Skeletal muscle cell (primary cell): ENCODE results near the gene YJEFN3.

ENCODE experiments used
- DNase-seq: peaks from one replicate; pipeline ENCODE4 v3.0.0-alpha.2; 2010; ENCODE audit warnings: low read depth
- H3K4me3 ChIP-seq: 2 replicates; pipeline ENCODE4 v1.5.1; 2011; ENCODE audit warnings: low read depth, mild to moderate bottlenecking, control low read depth, low read length, moderate library complexity

Gene YJEFN3

DNA sequence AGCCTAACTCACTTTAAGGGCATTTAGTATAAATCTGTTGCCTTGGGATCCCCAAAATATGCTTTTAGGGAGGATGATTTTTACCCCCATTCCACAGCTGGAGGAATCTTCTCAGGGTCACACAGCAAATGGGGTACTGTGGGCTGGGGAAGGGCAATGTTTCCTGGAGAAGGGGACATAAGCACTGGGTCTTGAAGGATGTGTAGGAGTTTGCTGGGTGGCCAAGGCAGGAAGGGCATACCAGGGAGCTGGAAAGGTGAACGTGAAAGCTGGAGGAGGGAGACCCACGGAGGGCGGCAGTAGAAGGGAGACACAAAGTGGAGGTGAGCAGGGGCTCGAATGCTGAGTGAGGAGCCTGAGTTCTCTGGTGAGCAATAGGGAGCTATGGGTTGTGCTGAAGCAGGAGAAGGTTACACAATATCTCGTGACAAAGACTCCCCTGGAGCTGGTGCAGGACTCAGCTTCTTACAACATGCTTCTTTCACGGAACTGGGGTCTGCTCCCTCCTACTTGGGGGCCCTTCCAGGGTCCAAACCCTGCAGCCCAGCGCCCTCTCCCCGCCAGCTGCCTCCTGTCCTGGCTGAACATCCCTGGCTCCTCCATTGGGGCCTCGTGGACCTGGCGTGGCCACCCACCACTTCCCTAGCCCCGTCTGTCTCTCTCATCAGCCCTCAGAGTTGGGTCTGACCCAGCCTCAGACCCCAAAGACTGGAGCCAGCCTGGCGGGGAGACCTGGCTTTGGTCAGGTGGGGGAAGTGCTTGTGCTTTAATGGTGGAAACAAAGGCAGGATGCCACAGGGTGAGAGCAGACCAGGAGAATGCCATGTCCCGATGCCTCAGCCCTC is 20.4 kb downstream of the YJEFN3 start:
- H3K4me3 ChIP-seq: no peak overlapping the region
- DNase-seq: no peak

DNA sequence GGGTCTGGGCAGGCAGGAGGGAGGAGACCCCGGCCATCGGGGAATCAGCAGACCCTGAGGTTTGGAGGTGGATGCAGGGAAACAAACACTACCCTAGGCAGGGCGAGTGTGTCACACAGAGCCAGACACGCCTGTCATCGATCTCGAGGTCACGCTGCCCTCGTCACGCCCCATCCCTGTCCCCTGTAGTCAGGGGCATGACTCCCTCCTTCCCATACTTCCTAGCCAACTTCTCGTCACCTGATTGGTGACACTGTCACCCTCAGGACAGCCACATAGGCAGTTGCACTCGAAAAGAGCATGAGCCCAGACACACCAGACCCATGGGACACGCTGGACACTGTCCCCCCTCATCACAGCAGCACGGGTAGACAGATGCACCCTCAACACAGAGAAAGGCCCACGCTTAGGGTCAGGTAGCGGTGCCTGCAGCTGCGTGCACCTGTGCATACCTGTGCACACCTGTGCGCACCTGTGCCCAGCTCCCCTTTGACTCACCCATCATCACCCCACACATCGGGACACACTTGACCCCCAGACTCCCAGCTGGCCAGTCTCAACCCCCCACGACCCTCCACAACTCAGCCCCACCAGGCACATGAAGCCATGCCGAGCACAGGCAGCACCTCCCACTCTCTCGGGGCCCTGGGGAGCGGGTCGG is 21.2 kb downstream of the YJEFN3 start:
- no peak for DNase-seq
- H3K4me3 ChIP-seq: no peak overlapping the region

DNA sequence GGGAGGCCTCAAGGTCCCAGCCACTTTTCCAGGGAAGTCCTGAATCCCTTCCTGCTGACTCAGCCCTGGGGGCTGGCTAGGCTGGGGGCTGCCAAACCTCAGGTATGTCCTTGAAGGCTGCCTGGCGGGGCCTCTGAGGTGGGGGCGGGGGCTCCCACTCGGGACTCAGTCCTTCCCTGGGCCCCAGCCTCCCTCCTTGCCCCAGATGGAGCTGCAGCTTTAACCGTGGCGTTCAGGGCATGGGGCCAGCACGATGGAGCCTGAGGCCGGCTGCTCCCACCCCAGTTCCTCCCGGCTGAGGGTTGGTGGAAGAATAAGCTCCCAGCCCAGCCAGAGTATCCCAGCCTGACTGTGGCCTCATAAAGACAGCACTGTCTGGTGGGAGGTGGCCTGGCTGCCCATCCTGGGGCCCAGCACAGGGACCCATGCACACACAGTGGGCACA is 21.8 kb downstream of the YJEFN3 start:
- DNase-seq: peak; percentile 27
- no peak overlapping the region for H3K4me3 ChIP-seq

DNA sequence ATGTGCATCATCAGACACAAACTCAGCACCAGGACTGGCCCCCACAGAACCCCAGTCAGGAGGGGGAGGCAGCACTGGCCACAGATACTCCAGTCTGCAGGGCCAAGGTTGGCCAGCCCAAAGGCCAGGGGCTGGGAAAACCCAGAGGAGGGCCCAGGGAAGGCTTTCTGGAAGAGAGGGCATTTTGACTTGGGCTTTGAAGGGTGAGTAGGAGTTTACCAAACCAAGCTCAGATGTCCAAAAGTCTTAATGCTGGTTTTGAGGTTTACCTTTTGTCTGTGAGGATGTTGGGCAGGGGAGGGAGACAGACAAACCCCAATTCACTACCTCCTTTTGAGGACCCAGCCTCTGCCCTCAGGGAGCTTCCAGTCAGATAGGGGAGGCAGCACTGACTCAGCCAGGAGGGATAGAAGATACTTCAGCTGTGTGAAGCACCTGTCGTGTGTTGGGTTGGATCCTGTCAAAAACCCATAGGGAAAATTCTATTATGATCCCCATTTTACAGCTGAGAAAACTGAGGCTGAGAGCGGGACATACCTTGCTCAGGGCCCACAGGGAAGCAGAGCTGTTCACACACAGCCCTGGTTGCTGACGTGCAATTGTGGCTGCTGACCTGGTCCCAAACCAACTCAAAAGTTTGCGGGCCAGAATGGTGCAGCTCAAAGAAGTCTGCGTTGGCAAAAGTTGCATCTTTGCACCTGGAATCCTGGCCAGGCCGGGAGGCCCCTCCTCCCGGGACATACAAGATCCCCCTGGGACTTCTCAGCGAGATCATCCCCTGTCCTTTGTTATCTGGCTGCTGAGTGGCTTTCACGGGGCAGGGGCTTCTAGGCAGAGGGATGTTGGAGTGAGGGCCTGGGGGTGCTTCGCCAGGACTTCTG is 22.5 kb downstream of the YJEFN3 start:
- DNase-seq: no peak
- no peak overlapping the region for H3K4me3 ChIP-seq

DNA sequence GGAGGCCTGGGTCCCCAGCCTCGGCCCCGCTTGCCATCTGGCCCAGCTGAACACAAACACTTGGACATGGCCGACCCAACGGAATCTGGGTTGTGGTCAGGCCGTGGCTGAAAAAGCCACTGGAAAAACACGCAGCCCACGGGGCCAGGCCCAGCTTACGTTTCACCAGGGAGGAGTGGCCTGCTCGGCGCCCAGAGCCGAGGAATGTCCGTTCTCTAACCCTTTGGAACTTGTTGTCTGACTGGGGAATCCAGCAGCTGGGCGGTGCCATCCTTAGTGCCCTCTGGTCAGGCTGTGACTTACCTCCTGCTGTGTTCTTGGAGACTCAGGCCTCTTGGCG is 23.1 kb downstream of the YJEFN3 start:
- no peak for DNase-seq
- H3K4me3 ChIP-seq: no peak overlapping the region

DNA sequence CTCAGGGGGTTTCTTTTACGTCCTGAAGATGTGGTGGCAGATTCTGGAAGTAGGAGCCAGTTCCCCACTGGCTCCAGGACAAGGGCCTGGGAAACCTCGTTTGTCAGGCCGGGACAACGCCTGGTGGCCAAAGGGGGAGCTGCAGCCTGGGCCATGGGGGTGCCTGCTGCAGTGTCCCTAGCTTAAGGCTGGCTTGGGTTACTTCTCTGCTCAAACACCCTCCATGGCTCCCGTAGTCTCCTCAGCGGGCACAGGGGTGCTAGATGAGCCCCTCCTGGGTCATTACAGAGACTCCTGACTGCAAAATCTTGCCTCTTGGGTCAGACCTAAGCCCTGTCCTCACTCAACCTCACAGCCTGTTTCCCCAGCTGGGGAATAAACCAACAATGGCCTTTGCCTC is 24.1 kb downstream of the YJEFN3 start:
- no peak overlapping the region for H3K4me3 ChIP-seq

DNA sequence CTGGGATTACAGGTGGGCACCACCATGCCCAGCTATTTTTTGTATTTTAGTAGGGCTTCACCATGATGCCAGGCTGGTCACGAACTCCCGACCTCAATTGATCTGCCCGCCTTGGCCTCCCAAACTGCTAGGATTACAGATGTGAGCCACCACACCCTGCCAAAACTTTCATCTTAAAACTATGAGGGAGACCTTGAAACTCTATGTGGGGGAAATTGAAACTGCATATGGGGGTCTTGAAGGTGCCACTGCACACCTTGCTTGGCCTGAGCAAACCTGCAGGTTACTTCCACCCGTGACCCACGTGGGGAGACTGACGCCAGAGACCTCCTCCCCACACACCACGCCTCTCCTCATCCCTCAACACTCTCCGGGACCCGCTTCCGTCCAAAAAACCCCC is 25.0 kb downstream of the YJEFN3 start:
- H3K4me3 ChIP-seq: no peak overlapping the region
- no peak for DNase-seq

More for the DNA sequence above, 24.1 kb downstream of the YJEFN3 start:
- no peak for DNase-seq

DNA sequence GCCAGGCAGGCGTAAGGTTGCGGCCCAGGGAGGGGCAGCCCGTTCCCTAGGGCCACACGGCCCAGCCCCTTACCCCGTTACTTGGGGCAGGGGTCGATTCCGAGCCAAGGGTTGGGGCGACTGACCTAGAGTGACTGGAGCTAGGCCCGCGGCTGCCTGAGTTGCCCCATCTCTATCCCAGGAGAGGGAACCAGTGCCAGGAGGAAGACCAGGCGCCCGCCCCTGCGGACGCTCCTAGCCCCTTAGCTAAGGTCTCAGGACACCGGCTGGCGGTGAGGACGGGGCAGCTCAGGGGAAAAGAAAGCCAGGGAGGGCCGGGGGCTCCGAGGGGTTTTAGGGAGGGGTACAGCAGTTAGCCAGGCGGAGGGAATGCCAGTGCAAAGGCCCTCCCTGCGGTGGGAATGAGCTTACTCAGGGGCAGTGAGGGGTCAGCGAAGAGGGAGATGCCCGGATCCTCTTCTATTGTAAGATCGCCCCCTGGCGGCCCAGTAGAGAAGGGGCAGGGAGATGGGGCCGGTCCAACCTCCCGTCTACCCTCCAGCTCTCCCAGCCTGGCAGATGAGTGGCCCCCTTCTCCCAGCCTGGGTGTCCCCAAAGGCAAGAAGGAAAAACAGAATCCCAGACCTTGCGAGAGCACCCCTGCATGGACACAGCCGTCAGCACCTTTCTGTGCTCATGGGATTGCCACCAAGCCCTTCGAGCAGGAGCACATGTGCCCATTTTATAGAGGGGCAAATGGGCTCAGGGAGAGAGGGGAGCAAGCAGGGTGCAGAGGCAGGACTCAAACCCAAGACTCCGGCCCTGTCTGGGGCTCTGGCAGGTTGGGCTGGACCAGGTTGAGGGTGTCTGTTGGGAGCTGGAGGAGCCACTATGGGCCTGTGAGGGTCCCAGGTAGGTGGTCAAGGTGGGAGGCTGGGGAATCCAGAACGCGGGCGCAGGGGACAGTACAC is 25.6 kb downstream of the YJEFN3 start:
- DNase-seq: no peak
- H3K4me3 ChIP-seq: no peak overlapping the region

DNA sequence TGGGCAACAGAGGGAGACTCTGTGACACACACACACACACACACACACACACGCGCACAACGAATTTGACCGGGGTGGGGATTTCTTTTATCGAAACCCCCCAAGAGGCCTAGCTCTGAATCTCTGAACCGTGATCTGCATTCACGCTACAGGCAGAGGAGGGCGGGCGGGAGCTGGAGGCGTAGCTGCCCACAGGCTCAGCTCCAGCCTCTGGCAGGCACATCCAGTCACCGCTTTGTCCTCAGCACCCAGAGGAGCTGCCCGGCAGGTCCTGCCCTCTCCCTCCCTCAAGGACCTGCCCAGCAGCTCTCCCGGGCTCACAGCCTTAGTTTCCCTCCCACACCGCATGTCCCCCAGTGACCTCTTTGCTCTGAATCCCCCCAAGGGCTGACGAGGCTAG is 29.3 kb downstream of the YJEFN3 start:
- no peak overlapping the region for H3K4me3 ChIP-seq
- no peak for DNase-seq

DNA sequence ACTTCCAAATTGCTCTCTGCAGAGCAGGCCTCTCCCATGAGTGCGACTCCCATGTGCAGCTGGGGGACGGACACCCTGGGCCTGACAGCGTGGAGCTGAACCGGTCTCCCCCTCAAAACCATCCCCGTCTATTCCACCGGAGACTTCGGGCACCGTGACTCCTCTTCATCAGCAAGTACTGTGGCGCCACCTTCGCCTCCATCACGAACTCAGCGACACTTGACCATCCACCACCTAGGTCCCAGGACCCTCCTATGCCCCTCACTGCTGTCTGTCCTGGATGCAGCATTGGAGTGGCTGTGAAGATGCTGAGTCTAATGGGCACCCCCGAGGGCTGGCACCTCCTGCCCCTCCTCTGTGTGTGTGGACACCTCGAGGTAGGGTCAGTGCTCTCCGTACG is 29.9 kb downstream of the YJEFN3 start:
- DNase-seq: no peak
- H3K4me3 ChIP-seq: no peak overlapping the region

DNA sequence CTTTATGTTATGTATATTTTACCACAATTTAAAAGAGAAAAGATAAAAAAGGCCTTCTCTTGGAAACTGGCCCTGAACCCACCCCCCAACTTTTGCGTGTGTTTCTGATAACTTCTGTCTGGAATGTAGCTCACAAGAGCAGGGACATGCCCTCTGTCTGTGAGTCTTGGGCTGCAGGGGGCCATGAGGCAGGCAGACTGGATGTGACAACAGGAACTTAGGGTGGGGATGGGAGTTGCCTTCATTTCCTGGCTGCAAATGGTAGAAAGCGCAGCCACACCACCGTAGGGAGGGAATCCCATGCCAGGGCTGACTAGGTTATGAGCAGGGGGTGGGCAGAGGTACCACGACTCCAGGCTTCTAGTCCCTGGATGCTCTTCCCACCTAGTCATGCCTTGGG is 31.2 kb downstream of the YJEFN3 start:
- DNase-seq: no peak
- no peak overlapping the region for H3K4me3 ChIP-seq

DNA sequence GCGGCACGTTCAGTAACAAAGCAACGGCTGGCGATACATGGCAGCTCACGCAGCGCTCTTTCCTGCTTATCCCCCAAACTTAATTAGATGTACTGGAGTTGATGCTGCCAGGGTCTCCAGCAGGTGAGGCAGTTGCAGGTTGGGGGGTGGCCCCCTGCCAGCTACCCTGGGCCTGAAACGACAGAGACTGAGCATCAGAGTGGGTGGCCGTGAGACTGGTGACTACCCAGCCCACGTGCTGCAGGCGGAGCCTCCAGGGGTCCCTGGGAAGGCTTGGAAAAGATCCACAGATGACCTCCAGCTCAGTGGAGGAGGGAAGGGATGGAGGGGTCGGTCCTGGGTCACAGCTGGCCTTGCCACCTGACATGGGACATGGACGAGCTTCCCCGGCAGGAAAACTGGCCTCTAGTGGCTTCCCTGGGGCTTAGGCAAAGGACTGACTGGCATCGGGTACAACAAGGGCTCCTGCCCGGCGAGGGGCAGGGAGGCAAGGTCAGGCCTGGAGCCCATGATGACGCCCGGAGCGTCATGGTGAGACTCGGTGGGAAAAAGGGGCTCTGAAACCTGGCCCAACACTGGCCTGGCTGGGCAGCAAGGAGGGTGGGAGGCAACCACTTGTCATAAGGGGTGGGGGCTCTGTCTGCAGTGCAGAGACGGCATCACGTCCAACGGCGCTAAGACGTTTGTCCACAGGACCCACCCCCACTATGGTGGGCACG is 33.4 kb downstream of the YJEFN3 start:
- H3K4me3 ChIP-seq: no peak overlapping the region
- DNase-seq: no peak

DNA sequence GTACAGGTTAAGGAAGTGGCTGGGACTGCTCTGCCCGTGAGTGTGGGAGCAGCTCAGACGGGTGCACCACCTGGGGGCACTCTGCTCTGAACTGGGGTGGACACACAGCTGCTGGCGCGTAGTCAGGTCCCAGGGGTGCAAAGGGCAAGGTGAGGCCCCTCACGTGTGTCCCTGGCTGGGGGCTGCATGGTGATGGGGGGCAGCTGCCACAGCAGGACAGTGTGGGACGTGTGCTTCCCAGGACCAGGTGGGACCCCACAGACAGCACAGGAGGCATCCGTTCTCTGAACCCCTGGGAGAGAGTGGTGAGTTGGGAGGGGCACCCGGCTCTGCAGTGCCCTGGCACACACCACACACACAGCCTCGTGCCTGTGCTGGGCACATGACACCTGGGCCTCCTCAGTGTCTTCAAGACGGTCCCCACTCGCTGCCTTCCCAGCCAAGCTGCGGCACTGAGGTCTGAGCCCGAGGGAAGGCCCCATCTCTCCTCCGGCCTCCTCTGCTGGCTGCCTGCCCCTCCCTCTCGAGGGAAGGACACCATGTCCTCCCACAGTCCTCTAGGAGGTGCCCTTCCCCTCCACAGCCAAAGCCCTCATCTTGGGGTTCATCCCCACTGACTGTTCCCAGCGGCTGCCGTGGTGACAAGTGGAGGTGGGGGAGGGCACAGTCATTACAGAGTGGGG is 34.1 kb downstream of the YJEFN3 start:
- H3K4me3 ChIP-seq: no peak overlapping the region
- no peak for DNase-seq

DNA sequence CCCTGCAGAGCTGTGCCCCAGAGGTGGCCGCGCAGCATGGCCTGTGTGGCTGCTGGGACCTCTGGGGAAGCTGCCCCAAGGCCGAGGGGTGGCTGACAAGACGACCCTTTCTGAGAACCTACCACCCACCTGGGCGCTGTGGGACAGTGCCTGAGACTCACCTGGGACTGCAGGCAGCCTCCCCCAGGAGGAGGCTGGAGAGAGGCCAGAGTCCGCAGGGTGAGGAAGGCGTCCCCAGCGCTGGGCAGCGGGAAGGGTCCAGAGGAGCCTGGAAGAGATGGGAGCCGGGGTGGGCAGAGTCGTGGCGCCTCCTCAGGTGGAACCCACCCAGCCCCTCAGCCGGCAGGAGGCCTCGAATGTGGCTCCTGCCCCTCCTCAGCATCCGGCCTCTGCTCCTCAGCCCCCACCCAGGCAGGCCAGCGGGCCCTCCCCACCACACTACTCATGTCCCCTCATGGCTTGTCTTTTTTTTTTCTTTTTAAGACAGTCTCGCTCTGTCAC is 34.7 kb downstream of the YJEFN3 start:
- no peak for DNase-seq
- no peak overlapping the region for H3K4me3 ChIP-seq

DNA sequence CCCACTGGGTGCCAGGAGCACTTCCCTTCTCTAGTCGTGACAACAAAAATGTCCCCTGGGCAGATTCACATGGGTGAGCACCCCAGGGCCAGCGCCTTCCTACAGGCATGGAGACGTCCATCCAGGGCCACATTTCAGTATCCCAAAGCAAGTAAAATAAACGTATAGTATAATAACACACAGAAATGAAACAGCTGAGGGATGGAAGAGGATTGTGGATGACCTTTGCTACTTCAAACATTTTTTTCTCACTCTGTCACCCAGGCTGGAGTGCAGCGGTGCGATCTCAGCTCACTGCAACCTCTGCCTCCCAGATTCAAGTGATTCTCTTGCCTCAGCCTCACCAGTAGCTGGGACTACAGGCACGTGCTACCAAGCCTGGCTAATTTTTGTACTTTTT is 37.6 kb downstream of the YJEFN3 start:
- no peak overlapping the region for H3K4me3 ChIP-seq
- no peak for DNase-seq

DNA sequence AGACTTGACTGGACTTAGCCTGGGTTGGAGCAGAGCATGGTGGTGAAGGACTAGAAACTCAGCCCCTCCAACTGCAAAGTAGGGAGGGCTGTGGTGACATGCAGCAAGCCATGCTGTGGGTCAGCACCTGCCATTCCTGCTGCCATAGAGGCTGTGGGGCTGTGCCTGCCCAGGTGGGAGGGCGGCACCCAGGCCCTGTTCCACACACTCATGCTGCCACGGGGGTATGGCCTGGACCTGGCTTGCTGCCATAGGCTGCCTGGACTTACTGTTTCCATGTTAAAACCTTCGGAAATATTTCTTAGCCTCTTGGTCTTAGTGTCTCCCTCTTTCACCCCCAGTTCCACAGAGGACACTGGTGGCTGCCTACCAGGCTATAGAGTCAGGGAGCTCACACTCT is 38.7 kb downstream of the YJEFN3 start:
- no peak for DNase-seq
- no peak overlapping the region for H3K4me3 ChIP-seq

DNA sequence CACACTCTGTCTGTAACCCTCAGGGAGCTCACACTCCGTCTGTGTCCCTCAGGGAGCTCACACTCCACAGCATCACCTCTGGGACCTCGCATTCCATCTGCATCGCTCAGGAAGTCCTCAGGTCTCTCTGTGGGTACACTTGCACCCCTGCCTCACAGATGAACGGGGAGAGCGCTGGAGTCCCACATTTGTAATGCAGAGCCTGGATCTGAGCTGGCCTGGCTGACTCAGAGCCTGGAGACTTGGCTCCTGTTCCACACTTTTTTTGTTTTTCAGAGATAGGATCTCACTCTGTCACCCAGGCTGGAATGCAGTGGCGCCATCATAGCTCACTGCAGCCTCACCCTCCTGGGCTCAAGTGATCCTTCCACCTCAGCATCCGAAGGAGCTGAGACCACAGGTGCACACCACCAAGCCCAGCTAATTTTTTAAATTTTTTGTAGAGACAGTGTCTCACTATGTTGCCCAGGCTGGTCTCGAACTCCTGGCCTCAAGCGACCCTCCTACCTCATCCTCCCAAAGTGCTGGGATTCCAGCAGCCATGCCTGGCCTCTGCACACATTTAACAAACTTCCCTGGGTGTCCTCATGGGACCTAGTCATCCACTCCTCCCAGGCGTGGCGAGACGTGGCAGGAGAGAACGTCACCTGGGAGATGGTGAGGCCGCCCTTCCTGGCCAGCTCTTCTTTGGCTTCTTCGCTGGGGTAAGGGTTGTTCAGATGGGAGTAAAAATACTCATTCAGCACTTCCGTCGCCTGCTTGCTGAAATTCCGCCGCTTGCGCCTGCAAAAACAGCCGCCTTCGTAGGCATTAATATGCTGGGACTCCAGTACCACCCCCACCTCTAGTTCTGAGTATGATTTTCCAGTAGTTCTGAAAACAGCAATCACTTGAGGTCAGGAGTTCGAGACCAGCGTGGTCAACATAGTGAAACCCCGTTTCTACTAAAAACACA is 40.4 kb downstream of the YJEFN3 start:
- no peak overlapping the region for H3K4me3 ChIP-seq
- DNase-seq: no peak
